HG02852 (cell line): ENCODE results near the gene KRTAP4-12.
"Not testable (repeated sequence)": the region's sequence is repeated elsewhere in the genome, so short reads cannot be mapped to it uniquely, and the experiment has no call there.

ENCODE experiments used
- ATAC-seq: cut with Tn5 transposase; IDR thresholded peaks from one replicate; pipeline ENCODE4 v1.9.1; 2021; ENCODE audit warnings: mild to moderate bottlenecking, moderate library complexity; ENCODE audit not compliant: unreplicated experiment

KRTAP4-12 gene

DNA sequence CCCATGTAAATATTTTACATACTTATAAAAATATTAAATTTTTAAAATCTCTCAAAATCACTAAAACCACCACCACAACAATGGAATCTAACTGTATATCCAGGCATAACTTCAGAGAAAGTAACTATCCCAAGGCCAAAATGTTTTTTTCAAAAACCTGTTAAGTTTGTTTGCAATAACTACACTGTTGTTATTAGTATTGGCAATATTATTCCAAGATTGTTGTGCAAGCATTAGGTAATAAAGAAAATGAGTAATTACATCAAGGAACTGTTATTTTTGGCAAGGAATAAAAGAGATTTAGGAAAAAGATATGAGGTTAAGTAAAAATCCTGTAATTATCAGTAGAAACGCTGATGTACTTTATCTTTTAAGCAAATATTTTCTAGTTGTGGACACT is 3.4 kb upstream of the KRTAP4-12 start:
- ATAC-seq, result no peak

DNA sequence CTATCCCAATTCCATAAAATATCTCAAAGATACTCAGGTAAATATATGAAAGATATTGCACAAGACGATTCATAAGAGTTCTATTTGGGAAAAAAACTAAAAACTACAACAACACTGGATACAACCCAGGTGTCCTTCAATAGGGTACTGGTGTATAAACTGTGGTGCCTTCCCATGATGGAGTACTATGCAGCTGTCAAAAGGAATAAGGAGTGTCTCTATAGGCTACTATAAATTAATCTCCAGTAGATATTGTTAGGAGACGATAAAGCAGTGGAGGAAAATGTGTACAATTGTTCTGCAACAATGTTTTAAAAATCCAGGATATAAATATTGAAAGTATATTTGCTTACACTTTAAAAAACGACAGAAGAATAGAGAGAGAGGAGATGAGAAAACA is 2.4 kb upstream of the KRTAP4-12 start:
- ATAC-seq, result no peak

DNA sequence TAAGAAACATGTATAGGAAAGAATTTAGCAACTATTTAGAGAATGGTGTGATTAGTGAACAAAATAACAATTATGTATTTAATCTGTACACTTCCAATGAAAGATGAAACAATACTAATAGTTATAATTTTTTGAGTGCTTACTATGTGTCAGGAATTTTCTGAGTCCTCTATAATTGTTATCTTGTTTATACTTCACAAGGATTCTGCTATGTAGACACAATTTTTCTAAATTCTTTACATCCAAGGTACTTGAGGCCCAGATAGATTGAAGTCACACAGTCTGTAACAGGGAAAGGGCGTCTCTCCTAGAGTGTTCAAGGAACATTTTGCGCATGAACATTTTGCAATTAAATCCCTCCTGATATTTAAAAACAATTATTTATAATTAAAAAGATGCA is 1.1 kb upstream of the KRTAP4-12 start:
- no peak for ATAC-seq

DNA sequence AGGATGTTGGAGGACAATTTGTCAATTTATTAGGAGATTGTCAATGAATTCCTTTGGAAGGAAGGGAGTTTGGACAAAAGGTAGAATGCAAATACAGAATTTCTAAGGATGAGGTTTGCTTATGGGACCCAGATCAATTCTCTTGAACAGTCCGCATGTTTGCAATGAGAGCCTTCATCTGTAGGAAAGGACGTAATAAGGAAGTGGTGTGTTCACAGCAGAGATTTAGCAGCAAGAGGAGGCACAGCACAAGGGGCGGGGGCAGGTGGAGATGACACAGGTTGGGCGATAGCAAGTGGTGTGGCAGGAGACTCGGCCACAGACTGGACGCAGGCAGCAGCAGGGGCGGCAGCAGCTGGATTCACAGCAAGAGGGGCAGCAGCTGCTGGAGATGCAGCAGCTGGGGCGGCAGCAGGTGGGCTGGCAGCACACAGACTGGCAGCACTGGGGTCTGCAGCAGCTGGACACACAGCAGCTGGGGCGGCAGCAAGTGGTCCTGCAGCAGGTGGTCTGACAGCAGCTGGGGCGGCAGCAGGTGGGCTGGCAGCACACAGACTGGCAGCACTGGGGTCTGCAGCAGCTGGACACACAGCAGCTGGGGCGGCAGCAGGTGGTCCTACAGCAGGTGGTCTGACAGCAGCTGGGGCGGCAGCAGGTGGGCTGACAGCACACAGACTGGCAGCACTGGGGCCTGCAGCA is 541 bp downstream of the KRTAP4-12 start:
- not testable (repeated sequence) for ATAC-seq

DNA sequence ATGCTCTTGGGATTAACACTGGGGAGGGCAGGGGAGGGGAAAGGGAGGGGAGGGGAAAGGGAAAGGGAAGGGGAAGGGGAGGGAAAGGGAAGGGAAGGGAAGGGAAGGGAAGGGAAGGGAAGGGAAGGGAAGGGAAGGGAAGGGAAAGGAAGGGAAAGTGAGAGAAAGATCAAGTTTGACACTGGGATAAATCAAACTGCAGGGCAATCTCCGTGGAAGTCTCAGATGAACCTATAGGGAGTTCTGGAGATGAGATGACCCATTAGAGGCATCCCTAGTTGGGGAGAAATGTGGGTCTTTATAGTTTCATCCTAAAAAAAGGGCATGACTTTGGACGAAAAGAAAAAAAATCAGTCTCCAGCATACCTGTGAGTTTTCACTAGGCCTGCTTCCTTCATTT is 2.2 kb downstream of the KRTAP4-12 start:
- ATAC-seq, result no peak

DNA sequence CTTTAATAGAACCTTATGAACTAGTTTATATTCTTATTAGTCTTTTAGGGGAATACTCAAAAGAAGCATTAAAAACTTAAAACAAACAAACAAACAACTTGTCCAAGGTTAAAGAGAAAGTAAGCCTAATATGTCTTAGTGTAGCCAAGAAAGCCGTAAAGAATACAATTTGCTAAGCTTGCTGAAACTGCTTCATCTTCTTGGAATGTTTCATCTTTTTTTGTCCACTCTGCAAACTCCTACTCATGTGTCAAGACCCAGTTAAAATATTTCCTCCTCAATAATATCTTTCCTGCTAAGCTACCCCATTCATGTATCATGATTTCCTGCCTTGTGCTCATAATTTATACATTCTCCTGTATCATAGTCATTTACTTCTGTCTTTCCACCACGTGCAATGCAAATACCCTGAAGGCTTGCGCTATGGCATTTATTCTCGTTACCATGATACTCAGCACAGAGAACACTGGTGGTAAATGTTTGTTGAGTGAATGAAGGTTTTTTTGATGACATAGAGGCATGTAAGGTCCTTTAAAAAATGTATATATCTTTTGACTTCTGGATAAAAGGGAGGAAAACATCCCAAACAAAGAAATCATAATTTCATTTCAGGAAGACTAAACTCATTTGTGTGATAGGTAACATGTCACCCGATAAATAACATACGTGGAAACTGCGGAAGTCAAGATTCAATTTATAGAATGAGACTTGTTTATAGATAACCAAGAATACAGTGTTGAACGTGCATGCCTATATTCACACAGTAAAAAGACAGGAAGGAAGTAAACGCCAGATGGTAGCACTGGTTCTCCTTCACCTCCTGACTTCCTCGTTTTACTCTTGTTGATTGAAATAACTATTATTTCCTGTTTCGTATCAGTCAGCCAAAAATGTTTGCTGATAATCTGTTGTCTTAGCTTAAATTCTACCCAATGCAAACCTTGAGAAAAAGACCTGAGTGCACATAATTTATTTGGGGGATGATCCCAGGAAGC is 4.0 kb downstream of the KRTAP4-12 start:
- not testable (repeated sequence) for ATAC-seq

DNA sequence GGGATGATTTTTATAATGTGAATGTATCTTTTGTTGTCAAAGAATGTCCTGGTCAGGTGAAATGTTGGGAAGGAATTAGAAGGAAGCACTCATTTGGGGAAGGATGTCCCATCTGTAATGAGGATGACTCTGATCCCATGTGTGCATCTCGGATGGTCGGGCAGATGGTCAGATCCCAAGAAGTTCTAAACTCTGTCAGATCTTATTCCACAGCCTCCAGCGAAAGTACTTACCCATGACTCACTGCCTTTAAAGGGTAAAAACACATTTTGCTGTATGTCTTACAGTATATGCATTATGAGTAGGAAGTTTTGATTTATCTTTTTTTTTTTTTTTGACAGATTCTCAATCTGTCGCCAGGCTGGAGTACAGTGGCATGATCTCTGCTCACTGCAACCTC is 5.3 kb downstream of the KRTAP4-12 start:
- ATAC-seq, result no peak

DNA sequence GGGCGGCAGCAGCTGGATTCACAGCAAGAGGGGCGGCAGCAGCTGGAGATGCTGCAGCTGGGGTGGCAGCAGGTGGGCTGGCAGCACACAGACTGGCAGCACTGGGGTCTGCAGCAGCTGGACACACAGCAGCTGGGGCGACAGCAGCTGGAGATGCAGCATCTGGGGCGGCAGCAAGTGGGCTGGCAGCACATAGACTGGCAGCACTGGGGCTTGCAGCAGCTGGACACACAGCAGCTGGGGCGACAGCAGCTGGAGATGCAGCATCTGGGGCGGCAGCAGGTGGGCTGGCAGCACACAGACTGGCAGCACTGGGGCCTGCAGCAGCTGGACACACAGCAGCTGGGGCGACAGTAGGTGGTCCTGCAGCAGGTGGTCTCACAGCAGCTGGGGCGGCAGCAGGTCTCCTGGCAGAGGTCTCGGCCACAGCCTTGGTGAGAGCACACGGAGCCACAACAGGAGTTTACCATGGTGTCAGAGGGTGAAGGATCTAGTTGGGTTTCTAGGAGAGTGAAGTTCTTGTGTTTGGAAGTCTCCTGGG is 6.1 kb downstream of the KRTAP4-12 start, which contains the start of gene KRTAP4-11:
TSS of gene KRTAP4-11 (minus strand) at position 528 of the 541 bp plus-strand sequence. CDS start at position 470, 58 bp downstream.
- not testable (repeated sequence) for ATAC-seq

DNA sequence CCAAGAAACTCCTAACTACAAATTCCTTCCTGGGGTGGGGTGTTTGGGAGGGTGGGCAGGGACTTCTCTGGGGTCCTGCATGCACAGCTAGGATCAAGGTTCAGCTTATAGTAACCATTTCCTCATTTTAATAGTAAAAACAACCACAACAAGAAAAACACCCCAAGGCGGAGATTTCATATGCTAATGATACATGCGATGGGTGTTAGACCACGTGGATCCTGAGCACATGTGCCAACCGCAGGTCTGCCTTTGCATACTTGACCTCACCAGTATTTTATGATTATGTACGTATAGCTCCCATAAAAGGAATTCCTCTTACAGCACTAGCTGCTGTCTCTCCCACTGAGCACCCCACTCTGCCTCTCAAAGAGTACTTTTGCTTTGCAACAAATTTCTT is 7.7 kb downstream of the KRTAP4-12 start:
- no peak for ATAC-seq

DNA sequence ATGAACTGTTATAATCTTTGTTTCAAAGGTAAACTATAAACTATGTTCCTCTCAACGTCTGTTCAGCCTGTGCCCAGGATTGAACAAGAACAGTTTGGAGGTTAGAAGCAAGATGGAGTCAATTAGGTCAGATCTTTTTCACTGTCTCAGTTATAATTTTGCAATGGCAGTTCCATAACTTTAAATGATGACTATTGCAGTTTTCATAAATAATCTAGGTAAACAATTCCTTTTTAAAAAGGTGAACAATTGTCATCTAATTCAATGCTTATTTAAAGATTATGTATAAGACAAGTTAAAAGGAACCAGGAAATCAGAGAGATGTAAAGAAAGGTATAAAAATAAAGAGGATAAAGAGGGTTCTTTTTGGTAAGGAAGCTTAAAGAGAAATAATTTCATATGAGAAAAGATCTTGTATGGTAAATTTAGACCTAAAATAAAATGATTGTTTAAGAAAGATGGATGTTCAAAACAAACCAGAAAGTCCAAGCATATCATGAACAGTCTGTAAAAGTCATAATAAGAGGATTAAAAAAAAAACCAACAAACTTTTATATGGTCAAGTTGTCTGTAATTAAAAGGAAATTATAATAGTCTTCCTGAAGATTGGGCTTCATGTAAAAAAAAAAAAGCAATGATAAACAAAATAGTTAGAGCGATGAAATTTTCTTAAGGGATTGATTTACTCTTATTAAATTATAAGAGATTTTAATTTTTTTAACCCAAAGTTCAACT is 12.7 kb downstream of the KRTAP4-12 start:
- no peak for ATAC-seq

DNA sequence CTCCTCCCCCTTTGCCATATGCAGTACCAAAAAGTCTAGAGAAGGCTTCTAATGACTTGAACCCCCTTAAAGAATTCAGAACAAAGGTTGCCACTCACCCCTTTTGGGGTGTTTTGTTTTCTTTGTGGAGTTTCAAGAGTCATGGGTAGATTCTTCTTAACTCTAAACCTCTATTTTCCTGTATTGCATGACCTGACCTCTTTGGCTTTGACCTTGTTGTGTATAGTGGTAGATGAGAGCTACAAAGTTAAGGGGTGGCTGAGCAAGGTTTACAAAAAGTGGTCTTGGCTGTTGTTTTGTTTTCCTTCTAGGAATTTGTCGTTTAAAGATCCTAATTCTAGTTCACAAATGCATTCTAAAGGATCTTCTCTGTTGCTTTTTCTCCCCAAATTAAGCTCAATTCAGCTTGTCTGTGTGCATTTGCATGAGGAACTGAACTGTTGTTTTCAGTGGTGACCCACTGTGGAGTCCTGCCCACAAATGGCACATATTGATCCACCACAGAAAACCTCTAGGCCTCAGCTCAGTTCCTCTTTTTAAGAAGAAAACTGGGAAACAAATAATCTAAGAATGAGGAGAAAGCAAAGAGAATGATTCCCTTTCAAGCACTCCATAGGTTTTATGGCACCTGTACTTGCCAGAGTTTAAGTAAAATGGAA is 15.1 kb downstream of the KRTAP4-12 start:
- not testable (repeated sequence) for ATAC-seq

DNA sequence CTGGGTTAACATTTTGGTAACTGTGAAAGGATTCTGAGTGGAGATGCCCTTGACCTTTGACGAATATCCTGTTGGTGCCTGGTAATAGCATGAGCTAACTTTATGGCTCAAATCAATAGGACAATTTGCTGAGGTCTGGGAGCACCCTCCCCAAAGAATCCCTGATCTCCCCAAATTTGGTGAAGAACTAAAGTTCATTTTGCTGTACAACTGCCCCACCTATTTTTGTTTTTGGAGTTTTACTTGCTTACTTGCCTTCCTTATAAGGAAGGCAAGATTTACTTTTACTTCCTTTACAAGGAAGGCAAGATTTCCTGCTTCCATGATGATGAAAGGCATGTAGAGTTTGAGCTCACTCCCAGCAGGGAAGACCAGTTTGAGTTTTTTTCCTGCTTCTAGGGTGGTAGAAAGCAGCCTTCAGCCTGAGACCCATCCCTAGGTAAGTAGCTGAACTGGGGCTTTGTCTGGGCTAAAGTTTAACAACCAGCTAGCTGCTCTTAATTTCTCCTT is 16.0 kb downstream of the KRTAP4-12 start:
- ATAC-seq, result no peak

DNA sequence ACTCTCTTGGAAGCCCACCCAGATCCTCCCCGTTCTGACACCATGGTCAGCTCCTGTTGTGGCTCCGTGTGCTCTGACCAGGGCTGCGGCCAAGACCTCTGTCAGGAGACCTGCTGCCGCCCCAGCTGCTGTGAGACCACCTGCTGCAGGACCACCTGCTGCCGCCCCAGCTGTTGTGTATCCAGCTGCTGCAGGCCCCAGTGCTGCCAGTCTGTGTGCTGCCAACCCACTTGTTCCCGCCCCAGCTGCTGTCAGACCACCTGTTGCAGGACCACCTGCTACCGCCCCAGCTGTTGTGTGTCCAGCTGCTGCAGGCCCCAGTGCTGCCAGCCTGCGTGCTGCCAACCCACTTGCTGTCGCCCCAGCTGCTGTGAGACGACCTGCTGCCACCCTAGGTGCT is 18.6 kb downstream of the KRTAP4-12 start, which contains the start of gene KRTAP4-9:
TSS of gene KRTAP4-9 (plus strand) at position 43 of the 400 bp plus-strand sequence. CDS start at position 43, 0 bp downstream.
- ATAC-seq, result not testable (repeated sequence)

DNA sequence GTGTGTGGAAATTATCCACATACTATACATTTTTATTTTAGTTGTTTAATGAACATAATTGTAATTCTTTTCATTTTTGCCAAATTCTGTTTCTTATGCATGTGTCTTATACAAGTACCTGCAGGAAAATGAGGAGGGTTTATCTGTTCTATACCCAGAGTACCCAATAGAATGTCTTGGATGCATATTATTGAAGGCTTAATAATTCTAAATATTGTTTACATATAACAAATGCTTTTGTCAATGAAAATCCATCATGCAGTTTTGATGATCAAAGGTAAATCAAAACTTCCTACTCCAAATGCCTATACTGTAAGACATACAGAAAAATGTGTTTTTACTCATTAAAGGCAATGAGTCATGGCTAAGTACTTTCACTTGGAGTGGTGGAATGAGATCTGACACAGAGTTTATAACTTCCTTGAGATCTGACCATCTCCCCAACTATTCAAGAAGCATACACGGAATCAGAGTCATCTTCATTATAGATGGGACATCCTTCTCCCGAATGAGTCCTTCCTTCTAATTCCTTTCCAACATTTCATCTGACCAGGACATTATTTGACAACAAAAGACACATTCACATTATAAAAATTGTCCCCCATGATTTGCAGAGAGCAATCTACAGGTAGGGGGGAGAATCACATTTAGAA is 19.5 kb downstream of the KRTAP4-12 start:
- not testable (repeated sequence) for ATAC-seq

DNA sequence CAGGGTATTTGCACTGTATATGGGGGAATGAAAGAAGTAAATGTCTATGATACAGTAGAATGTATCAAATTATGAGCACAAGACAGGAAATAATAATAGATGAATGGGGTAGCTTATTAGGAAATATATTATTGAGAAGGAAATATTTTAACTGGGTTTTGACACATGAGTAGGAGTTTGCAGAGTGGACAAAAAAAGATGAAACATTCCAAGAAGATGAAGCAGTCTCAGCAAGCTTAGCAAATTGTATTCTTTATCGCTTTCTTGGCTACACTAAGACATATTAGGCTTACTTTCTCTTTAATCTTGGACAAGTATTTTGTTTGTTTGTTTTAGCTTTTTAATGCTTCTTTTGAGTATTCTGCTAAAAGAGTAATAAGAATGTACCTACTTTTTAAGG is 20.1 kb downstream of the KRTAP4-12 start:
- no peak for ATAC-seq

DNA sequence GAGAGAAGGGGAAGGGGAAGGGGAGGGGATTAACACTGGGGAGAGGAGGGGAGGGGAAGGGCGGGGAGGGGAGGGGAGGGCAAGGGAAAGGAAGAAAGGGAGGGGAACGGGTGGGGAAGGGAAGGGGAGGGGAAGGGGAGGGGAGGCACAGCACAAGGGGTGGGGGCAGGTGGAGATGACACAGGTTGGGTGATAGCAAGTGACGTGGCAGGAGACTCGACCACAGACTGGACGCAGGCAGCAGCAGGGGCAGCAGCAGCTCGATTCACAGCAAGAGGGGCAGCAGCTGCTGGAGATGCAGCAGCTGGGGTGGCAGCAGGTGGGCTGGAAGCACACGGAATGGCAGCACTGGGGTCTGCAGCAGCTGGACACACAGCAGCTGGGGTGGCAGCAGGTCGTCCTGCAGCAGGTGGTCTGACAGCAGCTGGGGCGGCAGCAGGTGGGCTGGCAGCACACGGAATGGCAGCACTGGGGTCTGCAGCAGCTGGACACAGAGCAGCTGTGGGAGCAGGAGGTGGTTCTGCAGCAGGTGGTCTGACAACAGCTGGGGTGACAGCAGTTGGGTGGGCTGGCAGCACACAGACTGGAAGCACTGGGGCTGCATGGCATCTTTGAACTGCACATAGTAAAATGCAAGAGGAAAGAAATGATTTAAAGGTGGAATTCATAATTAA is 22.3 kb downstream of the KRTAP4-12 start, which contains the start of gene KRTAP4-16:
TSS of gene KRTAP4-16 (minus strand) at position 624 of the 674 bp plus-strand sequence. CDS start at position 624, 0 bp downstream.
- no peak for ATAC-seq

DNA sequence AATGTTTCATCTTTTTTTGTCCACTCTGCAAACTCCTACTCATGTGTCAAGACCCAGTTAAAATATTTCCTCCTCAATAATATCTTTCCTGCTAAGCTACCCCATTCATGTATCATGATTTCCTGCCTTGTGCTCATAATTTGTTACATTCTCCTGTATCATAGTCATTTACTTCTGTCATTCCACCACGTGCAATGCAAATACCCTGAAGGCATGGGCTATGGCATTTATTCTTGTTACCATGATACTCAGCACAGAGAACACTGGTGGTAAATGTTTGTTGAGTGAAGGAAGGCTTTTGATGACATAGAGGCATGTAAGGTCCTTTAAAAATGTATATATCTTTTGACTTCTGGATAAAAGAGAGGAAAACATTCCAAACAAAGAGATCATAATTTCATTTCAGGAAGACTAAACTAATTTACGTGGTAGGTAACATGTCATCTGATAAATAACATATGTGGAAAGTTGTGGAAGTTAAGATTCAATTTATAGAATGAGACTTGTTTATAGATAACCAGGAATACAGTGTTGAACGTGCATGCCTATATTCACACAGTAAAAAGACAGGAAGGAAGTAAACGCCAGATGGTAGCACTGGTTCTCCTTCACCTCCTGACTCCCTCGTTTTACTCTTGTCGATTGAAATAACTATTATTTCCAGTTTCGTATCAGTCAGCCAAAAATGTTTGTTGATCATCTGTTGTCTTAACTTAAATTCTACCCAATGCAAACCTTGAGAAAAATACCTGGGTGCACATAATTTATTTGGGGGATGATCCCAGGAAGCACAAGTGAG is 24.1 kb downstream of the KRTAP4-12 start:
- ATAC-seq, result not testable (repeated sequence)

DNA sequence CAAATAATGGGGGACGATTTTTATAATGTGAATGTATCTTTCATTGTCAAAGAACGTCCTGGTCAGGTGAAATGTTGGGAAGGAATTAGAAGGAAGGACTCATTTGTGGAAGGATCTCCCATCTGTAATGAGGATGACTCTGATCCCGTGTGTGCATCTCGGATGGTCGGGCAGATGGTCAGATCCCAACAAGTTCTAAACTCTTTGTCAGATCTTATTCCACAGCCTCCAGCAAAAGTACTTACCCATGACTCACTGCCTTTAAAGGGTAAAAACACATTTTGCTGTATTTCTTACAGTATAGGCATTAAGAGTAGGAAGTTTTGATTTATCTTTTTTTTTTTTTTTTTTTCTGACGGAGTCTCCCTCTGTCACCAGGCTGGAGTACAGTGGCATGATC is 25.5 kb downstream of the KRTAP4-12 start:
- no peak for ATAC-seq
